Body of pancreas (tissue), 4 donors: ENCODE data around the gene PPIL1.

Experiments used
- POLR2A ChIP-seq, 3 donors: fragments of 450-650 bp; IDR thresholded peaks; one replicate each; pipeline ENCODE4 v1.6.1; 2016; ENCODE audit warnings: antibody characterized with exemption in 3 of 3, mild to moderate bottlenecking in 2 of 3
- TF ChIP-seq, protein P1 (sequence below), 7 experiments: fragments of 450-650 bp in 4 of 7; fragments of 200-600 bp in 3 of 7; sonication (generic) in 3 of 7; IDR thresholded peaks; one replicate each; pipeline ENCODE4 v1.5.1; 2016 to 2019; ENCODE audit warnings: antibody characterized with exemption in 7 of 7

DNA sequence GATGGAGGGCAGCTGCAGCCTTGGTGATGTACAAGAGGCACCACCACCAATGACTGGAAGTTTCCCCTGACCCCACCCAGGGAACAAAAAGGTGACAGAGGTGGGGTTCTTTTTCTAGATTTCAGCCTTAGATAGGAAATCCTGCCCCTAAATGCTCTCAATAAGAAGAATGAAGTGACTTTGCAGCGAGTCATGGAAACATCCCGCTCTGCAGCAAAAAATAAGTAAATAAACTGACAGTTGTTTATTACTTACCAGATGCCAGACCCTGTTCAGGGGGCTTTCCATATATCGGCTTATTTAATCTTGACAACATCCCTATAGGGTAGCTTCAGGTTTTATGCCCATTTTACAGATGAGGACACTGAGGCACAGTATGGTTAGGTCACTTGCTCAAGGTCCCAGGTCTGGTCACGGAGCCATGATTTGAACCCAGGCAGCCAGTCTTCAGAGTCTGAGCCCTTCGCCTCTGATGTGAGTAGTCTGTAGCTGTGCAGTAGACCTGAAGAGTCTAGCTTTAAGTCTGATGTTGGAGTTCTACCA, 30.3 kb upstream of the PPIL1 start:
- TF ChIP-seq, protein P1, sequence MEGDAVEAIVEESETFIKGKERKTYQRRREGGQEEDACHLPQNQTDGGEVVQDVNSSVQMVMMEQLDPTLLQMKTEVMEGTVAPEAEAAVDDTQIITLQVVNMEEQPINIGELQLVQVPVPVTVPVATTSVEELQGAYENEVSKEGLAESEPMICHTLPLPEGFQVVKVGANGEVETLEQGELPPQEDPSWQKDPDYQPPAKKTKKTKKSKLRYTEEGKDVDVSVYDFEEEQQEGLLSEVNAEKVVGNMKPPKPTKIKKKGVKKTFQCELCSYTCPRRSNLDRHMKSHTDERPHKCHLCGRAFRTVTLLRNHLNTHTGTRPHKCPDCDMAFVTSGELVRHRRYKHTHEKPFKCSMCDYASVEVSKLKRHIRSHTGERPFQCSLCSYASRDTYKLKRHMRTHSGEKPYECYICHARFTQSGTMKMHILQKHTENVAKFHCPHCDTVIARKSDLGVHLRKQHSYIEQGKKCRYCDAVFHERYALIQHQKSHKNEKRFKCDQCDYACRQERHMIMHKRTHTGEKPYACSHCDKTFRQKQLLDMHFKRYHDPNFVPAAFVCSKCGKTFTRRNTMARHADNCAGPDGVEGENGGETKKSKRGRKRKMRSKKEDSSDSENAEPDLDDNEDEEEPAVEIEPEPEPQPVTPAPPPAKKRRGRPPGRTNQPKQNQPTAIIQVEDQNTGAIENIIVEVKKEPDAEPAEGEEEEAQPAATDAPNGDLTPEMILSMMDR (IDR thresholded peaks at IDR 0.05), result no peak
- no peak for TF ChIP-seq POLR2A (IDR thresholded peaks at IDR 0.05)
